GM10266 (cell line): Measurements from ENCODE around the gene COL16A1.

ENCODE experiments used
- DNase-seq: peaks from one replicate; pipeline ENCODE4 v3.0.0; 2012; ENCODE audit errors: extremely low spot score
- CTCF ChIP-seq: IDR thresholded peaks from 2 replicates; pipeline ENCODE4 v1.5.1; 2012; ENCODE audit warnings: mild to moderate bottlenecking, low read depth; ENCODE audit not compliant: control insufficient read depth, insufficient read depth; ENCODE audit errors: missing control alignments

The COL16A1 gene

GRCh38 chr1:31703431-31704270 is at the start of gene COL16A1:
TSS of gene COL16A1 (minus strand) at chr1:31704017. CDS start at chr1:31702193, 1,824 bp downstream.
- no peak for TF ChIP-seq CTCF
- DNase-seq: no peak

- TF ChIP-seq CTCF: no peak
- DNase-seq: no peak
These were observed 49.2 kb upstream of the COL16A1 start for GRCh38 chr1:31752952-31753475.

- no peak for DNase-seq
- no peak for TF ChIP-seq CTCF
These were observed 48.4 kb upstream of the COL16A1 start for GRCh38 chr1:31752258-31752657.

GRCh38 chr1:31751822-31752241 is 48.0 kb upstream of the COL16A1 start:
- TF ChIP-seq CTCF: no peak
- no peak for DNase-seq

GRCh38 chr1:31750858-31751510 is 47.2 kb upstream of the COL16A1 start:
- no peak for DNase-seq
- TF ChIP-seq CTCF: no peak

- no peak for TF ChIP-seq CTCF
- no peak for DNase-seq
These were observed 46.2 kb upstream of the COL16A1 start for GRCh38 chr1:31749785-31750735.
